Middle frontal gyrus (tissue), 1 donor: ENCODE data around the gene RAC2.
"Not testable (repeated sequence)": the region's sequence is repeated elsewhere in the genome, so short reads cannot be mapped to it uniquely, and the experiment has no call there.

Source experiments
- DNase-seq: peaks from one replicate; pipeline ENCODE4 v3.0.0-alpha.2; 2015; ENCODE audit warnings: low spot score; ENCODE audit errors: extremely low spot score

RAC2 gene

DNA sequence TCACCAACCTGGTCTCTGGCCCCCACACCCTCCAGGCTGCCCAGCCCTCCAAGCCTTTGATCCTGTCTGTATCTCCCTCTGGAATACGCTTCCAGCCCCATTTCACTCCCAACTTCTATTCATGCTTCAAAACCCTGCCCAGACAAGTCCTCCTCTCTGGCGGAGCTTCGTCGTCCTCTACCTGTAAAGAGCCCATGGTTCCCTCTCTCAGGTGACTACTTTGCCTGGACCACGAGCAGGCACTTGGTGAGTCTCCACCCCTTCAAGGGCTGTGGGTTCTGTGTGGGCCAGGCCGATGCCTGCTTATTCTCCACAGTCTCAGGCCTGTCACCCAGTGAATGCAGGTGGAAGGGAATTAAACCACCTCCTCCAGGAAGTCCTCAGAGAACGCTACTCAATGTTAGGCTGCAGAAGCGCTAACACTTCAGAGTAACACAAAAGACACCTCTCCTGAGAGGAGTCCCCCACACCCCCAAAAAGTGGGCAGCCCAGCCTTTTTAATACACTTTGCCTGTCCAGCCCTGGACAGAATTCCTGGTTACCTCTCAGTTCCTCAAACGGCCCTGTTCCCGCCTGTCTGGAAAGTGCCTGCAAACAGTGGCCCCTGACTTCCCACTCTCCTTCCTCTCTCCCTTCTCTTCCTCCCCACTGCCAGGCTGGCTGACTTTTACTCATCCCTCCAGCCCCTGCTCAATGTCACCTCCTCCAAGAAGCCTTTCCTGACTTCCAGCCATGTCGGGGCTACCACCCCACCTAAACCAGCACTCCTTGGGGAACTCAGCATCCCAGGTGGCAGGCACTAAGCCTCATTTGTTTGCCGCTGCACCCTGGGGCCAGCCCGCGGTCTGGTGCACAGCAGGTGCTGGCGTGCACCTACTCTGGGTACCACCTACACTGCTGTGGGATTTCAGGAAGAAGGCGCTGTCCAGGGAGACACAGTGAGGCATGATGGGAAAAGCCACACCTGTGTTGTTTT is 9.0 kb downstream of the RAC2 start:
- DNase-seq, result no peak

- DNase-seq, result no peak
These were observed 10.1 kb downstream of the RAC2 start for GRCh38 chr22:37233751-37234631.

DNA sequence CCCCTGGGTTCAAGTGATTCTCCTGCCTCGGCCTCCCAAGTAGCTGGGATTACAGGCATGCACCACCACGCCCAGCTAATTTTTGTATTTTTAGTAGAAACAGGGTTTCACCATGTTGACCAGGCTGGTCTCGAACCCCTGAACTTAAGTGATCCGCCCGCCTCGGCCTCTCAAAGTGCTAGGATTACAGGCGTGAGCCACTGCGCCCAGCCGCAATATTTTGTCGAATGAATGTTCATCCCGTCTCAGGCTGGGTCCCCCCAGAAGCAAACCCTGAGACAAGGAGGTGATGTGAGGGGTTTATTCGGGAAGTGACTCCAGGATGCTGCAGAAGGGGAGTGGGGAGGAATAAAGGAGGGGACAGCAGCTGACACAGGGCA is 10.7 kb downstream of the RAC2 start:
- not testable (repeated sequence) for DNase-seq

- DNase-seq, result no peak
These were observed 11.7 kb downstream of the RAC2 start for GRCh38 chr22:37232140-37232998.

DNA sequence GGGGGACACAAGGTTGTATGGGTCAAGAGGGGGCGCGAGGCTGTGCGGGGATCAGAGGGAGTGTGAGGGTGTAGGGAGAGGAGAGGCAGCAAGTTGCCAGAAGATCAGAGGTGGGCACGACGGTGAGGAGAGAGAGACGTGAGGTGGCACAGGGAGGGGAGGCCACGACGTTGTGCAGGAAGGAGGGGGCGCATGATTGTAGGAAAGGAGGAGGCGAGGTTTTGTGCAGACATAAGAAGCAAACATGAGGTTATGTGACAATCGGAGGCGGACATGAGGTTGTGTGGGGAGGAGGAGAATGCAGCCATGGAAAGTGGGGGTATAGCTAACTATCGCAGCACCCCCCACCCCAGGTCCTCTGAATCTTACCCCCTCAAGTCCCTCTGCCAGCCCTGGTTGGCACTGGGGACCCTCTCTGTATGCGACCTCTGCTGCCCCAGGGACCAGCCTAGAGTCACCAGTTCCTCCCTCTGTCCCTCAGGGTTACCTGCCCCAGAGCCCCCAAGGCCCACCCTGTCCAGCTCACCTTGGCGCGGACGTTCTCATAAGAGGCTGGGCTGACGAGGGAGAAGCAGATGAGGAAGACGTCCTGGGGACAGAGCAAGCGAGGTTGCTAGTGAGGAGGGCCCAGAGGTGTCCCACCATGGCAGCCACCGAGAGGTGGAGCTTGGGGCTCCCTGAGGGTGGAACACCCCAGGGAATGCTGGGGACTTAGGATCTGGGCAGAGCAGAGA is 12.5 kb downstream of the RAC2 start:
- DNase-seq, result no peak

- DNase-seq, result no peak
These were observed 13.2 kb downstream of the RAC2 start for GRCh38 chr22:37230673-37231405.

GRCh38 chr22:37229805-37230672 is 14.0 kb downstream of the RAC2 start:
- no peak for DNase-seq

DNA sequence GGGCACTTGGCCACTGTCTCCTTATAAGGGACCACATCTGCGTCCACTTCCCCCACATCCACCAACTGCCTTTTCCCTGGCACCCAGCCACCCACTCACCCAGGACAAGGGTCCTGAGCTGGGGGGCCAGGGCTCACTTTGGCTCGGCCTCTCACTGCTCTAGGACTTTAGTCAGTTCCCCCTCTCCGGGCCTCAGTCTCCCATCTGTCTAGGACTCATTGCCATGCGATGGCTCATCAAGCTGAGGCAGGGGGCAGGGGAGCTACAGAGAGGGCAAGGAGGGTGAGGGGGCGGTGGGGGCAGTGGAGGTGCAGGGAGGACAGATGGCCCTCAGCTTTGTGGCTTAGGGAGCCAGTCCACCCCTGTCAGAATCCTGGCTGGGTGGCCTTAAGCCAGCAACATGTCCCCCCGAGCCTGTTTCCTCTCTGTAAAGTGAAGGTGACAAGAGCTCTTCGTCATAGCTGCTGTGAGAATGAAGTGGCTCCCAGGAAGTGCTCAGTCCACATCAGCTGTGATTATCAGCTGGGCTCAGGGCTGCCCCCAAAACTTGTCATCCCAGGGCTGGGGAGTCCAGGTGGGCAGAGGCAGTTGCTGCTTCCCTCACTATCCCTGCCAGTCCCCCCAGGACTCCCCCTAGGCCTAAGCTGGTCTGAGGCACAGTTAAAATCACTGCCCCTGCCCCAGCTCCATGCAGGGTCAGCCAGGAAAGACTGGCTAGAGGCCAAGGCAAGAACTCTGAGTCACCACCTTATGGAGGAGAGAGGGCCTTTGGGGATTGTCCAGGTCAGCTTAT is 14.9 kb downstream of the RAC2 start:
- no peak for DNase-seq

DNA sequence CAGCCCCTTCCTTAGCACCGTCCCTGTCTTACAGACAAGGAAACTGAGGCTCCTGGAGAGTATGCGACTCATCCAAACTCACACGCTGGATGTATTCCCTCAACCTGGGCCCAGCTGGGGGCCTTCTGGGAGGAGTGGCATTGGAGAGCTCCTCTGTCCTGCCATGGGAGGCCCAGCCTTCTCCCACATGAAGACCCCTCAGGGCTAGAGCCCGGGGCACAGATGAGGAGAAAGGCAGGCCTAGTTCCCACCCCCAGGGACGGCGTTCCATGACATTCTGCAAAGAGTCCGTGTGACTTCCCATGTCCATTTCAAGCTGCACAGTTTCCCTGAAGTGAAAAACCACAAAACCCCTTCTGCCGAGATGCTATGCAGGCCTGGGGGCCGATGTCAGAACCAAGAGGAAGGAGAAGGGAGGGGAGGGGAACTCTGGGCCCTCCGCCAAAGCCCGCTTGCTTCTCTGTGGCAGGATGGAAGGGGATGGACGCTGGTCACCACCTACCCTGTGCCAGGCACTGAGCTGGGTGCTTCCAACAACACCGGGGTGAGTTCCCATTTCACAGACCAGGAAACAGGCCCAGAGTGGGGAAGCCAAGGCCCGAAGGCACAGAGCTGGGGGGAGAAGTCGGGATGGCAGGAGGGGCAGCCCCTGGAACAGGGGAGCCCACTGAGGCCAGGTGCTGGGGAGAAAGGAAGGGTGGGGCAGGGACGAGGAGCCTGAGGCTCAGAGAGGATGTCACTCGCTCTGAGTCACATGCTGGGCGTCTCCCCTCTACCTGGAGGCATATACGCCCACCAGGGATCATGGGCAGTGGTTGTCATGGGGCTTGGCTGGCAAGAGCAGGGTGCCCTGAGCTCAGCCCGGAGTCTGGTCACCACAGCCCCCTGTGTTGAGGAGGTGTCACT is 15.7 kb downstream of the RAC2 start:
- DNase-seq, result no peak

DNA sequence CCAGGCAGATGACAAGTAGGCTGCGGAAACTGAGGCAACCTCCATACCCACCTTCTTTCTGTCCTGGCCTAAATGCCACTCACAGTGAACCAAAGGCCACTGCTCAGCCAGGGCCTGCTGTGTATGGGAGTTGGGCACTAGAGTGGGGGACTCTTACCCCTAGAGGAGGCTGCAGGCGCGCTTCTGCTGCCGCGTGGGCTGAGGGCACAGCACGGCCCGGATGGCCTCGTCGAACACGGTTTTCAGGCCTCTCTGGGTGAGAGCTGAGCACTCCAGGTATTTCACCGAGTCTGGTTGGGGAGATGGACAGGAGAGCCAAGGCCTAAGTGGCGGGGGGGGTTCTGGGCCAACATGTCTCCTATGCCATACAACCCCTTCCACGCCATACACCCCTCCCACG is 17.6 kb downstream of the RAC2 start:
- DNase-seq, result no peak

DNA sequence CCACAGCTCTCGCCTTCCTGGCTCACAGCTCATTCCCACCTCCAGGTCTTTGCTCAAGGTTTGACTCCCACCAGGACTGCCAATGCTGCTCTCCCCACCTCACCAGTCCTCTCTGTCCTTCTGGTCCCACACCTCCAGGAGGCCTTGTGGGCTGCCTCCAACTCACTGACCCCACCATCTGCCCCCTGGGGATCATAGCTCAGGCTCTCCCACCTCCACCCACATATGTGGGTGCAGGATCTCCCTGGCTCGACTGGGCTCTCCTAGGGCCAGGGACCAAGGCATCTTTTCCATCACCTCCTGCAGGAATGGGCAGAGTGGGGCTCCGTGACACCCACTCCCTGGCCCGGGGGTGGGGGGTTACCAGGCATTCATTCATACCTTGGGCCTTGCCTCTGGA is 18.0 kb downstream of the RAC2 start:
- no peak for DNase-seq

DNA sequence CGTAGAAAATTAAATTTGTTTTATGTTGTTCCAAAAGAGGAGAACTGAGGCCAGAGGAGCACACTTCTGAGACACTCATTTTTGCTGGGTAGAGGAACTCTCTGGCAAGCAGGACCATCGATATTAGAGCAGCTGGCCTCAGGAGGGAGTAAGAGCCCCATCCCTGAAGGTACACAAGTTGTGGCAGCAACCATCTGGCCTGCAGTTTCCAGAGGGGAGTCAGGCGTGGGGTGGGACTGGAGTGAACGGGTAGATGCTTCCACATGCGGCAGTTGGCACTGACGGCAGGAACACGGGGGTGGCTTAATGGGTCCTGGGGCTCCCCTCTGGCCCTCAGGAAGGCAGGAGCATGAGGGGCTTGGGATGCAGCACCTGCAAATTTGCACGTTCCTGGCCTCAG is 18.6 kb downstream of the RAC2 start:
- DNase-seq, result no peak

- DNase-seq, result no peak
These were observed 19.2 kb downstream of the RAC2 start for GRCh38 chr22:37224757-37225420.

- DNase-seq, result no peak
These were observed 20.0 kb downstream of the RAC2 start for GRCh38 chr22:37223965-37224551.

DNA sequence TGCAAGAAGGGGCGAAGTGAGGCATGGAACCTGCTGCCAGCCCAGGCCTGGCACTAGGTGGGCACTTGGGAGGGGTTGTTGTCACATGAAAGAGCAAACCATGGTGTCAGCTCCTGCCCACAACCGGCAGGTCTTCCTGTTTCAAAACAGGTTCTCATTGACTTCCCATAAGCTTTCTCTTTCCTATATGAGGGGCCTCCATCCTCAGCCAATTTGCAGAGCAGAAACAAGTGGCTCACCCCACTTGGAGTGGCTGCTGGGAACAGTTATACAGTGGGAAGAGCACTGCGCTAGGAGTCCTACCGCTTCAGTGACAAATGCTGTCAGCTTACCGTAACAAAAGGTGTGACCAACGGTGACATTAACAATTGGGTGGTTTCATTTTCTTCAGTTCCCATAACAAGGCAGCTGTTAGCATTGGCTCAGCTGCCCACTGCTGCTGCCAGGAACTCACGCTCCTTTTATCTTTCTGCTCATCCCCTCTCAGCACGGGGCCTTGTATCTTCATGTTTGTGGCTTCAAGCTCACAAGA is 21.6 kb downstream of the RAC2 start:
- no peak for DNase-seq
